H9 (cell line): ENCODE measurements around the gene RGL1. TPM values are rescaled to one million over a fixed set of nuclear protein-coding genes. Genes with fewer than 3 reads are reported as not detected.

Experiments used
- DNase-seq: peaks from one replicate; pipeline ENCODE4 v3.0.0-alpha.2; 2017
- H2AFZ ChIP-seq: one replicate; pipeline ENCODE4 v1.6.1; 2013; ENCODE audit warnings: mild to moderate bottlenecking, low read length, control low read depth, moderate library complexity
- H2AK5ac ChIP-seq: 2 replicates; pipeline ENCODE4 v1.6.1; 2013; ENCODE audit warnings: low read length, control low read depth, mixed read lengths; ENCODE audit not compliant: insufficient read length
- H2BK120ac ChIP-seq: one replicate; pipeline ENCODE4 v1.6.1; 2013; ENCODE audit warnings: low read depth, mild to moderate bottlenecking, low read length, control low read depth, inconsistent platforms; ENCODE audit not compliant: poor library complexity, severe bottlenecking
- H2BK12ac ChIP-seq: 2 replicates; pipeline ENCODE4 v1.6.1; 2013; ENCODE audit warnings: low read length, control low read depth, mixed read lengths, low read depth; ENCODE audit not compliant: insufficient read length
- H2BK15ac ChIP-seq: 2 replicates; pipeline ENCODE4 v1.6.1; 2013; ENCODE audit warnings: low read depth, low read length, control low read depth
- H2BK20ac ChIP-seq: one replicate; pipeline ENCODE4 v1.6.1; 2013; ENCODE audit warnings: low read depth, mild to moderate bottlenecking, low read length, control low read depth, inconsistent platforms; ENCODE audit not compliant: poor library complexity, severe bottlenecking
- H2BK5ac ChIP-seq: 2 replicates; pipeline ENCODE4 v1.6.1; 2013; ENCODE audit warnings: low read length, control low read depth, mixed read lengths; ENCODE audit not compliant: insufficient read length
- H3K14ac ChIP-seq: 2 replicates; pipeline ENCODE4 v1.6.1; 2013; ENCODE audit warnings: low read length, control low read depth; ENCODE audit not compliant: insufficient read depth
- H3K18ac ChIP-seq: 2 replicates; pipeline ENCODE4 v1.6.1; 2013; ENCODE audit warnings: low read depth, mild to moderate bottlenecking, mixed read lengths, low read length, control low read depth; ENCODE audit not compliant: insufficient read length
- H3K23ac ChIP-seq: 2 replicates; pipeline ENCODE4 v1.6.1; 2013; ENCODE audit warnings: low read length, control low read depth, mixed read lengths, low read depth; ENCODE audit not compliant: insufficient read length
- H3K23me2 ChIP-seq: 2 replicates; pipeline ENCODE4 v1.6.1; 2013; ENCODE audit warnings: low read depth, mild to moderate bottlenecking, mixed read lengths, low read length, control low read depth; ENCODE audit not compliant: insufficient read length, poor library complexity, severe bottlenecking
- H3K27ac ChIP-seq: 2 replicates; pipeline ENCODE4 v1.5.1; 2013; ENCODE audit warnings: low read length, control low read depth, mixed read lengths, low read depth; ENCODE audit not compliant: insufficient read length
- H3K27me3 ChIP-seq: 2 replicates; pipeline ENCODE4 v1.6.1; 2013; ENCODE audit warnings: low read length, control low read depth, inconsistent platforms; ENCODE audit not compliant: insufficient read depth
- H3K4ac ChIP-seq: 2 replicates; pipeline ENCODE4 v1.6.1; 2013; ENCODE audit warnings: low read depth, mild to moderate bottlenecking, control low read depth, inconsistent platforms, low read length, moderate library complexity
- H3K4me1 ChIP-seq: 2 replicates; pipeline ENCODE4 v1.6.1; 2013; ENCODE audit warnings: low read length, control low read depth, inconsistent platforms; ENCODE audit not compliant: insufficient read depth
- H3K4me2 ChIP-seq: 2 replicates; pipeline ENCODE4 v1.6.1; 2013; ENCODE audit warnings: low read length, control low read depth, mixed read lengths; ENCODE audit not compliant: insufficient read length, insufficient read depth
- H3K56ac ChIP-seq: 2 replicates; pipeline ENCODE4 v1.6.1; 2013; ENCODE audit warnings: low read depth, mild to moderate bottlenecking, mixed read lengths, low read length, control low read depth; ENCODE audit not compliant: insufficient read length
- H3K79me1 ChIP-seq: 2 replicates; pipeline ENCODE4 v1.6.1; 2013; ENCODE audit warnings: low read depth, mild to moderate bottlenecking, moderate library complexity, low read length, control low read depth, inconsistent platforms; ENCODE audit not compliant: insufficient read depth, poor library complexity, severe bottlenecking
- H3K79me2 ChIP-seq: 2 replicates; pipeline ENCODE4 v1.6.1; 2013; ENCODE audit warnings: low read length, control low read depth, inconsistent platforms; ENCODE audit not compliant: insufficient read depth
- H3K9ac ChIP-seq: 2 replicates; pipeline ENCODE4 v1.6.1; 2013; ENCODE audit warnings: low read length, control low read depth, mixed read lengths; ENCODE audit not compliant: insufficient read length; ENCODE audit errors: extremely low read depth
- H3K9me3 ChIP-seq: one replicate; pipeline ENCODE4 v1.6.1; 2013; ENCODE audit warnings: low read depth, low read length, inconsistent platforms; ENCODE audit not compliant: control insufficient read depth
- H3T11ph ChIP-seq: one replicate; pipeline ENCODE4 v1.6.1; 2013; ENCODE audit warnings: mild to moderate bottlenecking, low read length, control low read depth, inconsistent platforms
- H4K20me1 ChIP-seq: one replicate; pipeline ENCODE4 v1.6.1; 2013; ENCODE audit not compliant: control insufficient read depth, insufficient read length, insufficient read depth
- H4K5ac ChIP-seq: 2 replicates; pipeline ENCODE4 v1.6.1; 2013; ENCODE audit warnings: low read depth, mild to moderate bottlenecking, mixed read lengths, low read length, control low read depth; ENCODE audit not compliant: insufficient read length
- H4K8ac ChIP-seq: replicated peaks from 2 replicates; pipeline ENCODE4 v1.6.1; 2013; ENCODE audit warnings: low read length, control low read depth, mixed read lengths, low read depth; ENCODE audit not compliant: insufficient read length
- H4K91ac ChIP-seq: 2 replicates; pipeline ENCODE4 v1.6.1; 2013; ENCODE audit warnings: low read depth, mild to moderate bottlenecking, moderate library complexity, mixed read lengths, low read length, control low read depth; ENCODE audit not compliant: insufficient read length
- H3K27ac Mint-ChIP-seq, 3 experiments: 2 replicates in 2 of 3; 3 replicates in 1 of 3; pipeline ENCODE4 v1.8.0; 2020 to 2021; ENCODE audit warnings: mixed read lengths in 3 of 3, mild to moderate bottlenecking in 1 of 3, moderate library complexity in 1 of 3
- H3K27me3 Mint-ChIP-seq: 2 replicates; pipeline ENCODE4 v1.8.0; 2021; ENCODE audit warnings: low read depth, mild to moderate bottlenecking, moderate library complexity, mixed read lengths
- H3K36me3 Mint-ChIP-seq, 3 experiments: 2 replicates in 2 of 3; 3 replicates in 1 of 3; pipeline ENCODE4 v1.8.0; 2020 to 2021; ENCODE audit warnings: low read depth in 3 of 3, mixed read lengths in 3 of 3; ENCODE audit not compliant: insufficient read depth in 1 of 3
- H3K4me1 Mint-ChIP-seq, 2 experiments: 2 replicates each; pipeline ENCODE4 v1.8.0; 2020; ENCODE audit warnings: mixed read lengths in 2 of 2
- H3K4me3 Mint-ChIP-seq, 2 experiments: 2 replicates in 1 of 2; 3 replicates in 1 of 2; pipeline ENCODE4 v1.8.0; 2020 to 2021; ENCODE audit warnings: mild to moderate bottlenecking in 2 of 2, mixed read lengths in 2 of 2, moderate library complexity in 1 of 2
- H3K9me3 Mint-ChIP-seq, 2 experiments: 2 replicates in 1 of 2; 3 replicates in 1 of 2; pipeline ENCODE4 v1.8.0; 2020; ENCODE audit warnings: mild to moderate bottlenecking in 2 of 2, mixed read lengths in 2 of 2, moderate library complexity in 1 of 2
- WGBS: extraction: QIAGEN DNeasy Blood & Tissue Kit; methylation state at CpG from one replicate; pipeline ENCODE4 v1.1.7; 2013; ENCODE audit warnings: missing lambda C conversion rate, low lambda C conversion rate, mixed read lengths; ENCODE audit not compliant: insufficient read length; ENCODE audit errors: extremely low coverage; 5-methylcytosine and 5-hydroxymethylcytosine counted together
- total RNA-seq: library from RNA; stranded (reverse); gene quantifications from 2 replicates; pipeline ENCODE4 v1.2.1, GENCODE V29; 2021
- TF ChIP-seq, protein P1 (sequence below): fragments of 200-600 bp; sonication (generic); conservative IDR thresholded peaks from 3 replicates; pipeline ENCODE4 v1.8.0; 2021; ENCODE audit warnings: antibody characterized with exemption, mild to moderate bottlenecking

The RGL1 gene
- total RNA-seq, 1 experiment from 2014 or later, result 1.4 TPM

- H3T11ph ChIP-seq, result no peak overlapping the region
- H4K91ac ChIP-seq, result no peak overlapping the region
- H3K4ac ChIP-seq, result no peak overlapping the region
- DNase-seq, result no peak
- Mint-ChIP-seq H3K27me3 (no peaks in the 10 kb centered on the region), H3K4me3 (no peak overlapping the region), H3K9me3 (no peaks in the 10 kb centered on the region), H3K36me3 (no peaks in the 10 kb centered on the region; a peak in 1 of 7 replicates), H3K27ac (no peak overlapping the region), H3K4me1 (no peaks in the 10 kb centered on the region; a peak in 1 of 4 replicates)
- H2BK5ac ChIP-seq, result no peak overlapping the region
- no peak overlapping the region for H4K5ac ChIP-seq
- no peaks in the 10 kb centered on the region for H3K4me1 ChIP-seq
- H4K20me1 ChIP-seq, result no peaks in the 10 kb centered on the region
- H3K14ac ChIP-seq, result no peak overlapping the region
- TF ChIP-seq, protein P1, sequence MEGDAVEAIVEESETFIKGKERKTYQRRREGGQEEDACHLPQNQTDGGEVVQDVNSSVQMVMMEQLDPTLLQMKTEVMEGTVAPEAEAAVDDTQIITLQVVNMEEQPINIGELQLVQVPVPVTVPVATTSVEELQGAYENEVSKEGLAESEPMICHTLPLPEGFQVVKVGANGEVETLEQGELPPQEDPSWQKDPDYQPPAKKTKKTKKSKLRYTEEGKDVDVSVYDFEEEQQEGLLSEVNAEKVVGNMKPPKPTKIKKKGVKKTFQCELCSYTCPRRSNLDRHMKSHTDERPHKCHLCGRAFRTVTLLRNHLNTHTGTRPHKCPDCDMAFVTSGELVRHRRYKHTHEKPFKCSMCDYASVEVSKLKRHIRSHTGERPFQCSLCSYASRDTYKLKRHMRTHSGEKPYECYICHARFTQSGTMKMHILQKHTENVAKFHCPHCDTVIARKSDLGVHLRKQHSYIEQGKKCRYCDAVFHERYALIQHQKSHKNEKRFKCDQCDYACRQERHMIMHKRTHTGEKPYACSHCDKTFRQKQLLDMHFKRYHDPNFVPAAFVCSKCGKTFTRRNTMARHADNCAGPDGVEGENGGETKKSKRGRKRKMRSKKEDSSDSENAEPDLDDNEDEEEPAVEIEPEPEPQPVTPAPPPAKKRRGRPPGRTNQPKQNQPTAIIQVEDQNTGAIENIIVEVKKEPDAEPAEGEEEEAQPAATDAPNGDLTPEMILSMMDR, result no peak
- no peaks in the 10 kb centered on the region for H3K27me3 ChIP-seq
- H3K56ac ChIP-seq, result no peak overlapping the region
- no CpG with 5 or more reads among the region's 4 CpGs for WGBS
- no peak overlapping the region for H2BK120ac ChIP-seq
- no peak overlapping the region for H2AFZ ChIP-seq
- H2BK20ac ChIP-seq, result no peak overlapping the region
- H3K4me2 ChIP-seq, result no peak overlapping the region
- H3K27ac ChIP-seq, result no peak overlapping the region
- no peaks in the 10 kb centered on the region for H3K79me2 ChIP-seq
- no peak overlapping the region for H2BK12ac ChIP-seq
- H3K9ac ChIP-seq, result no peak overlapping the region
- no peak overlapping the region for H3K18ac ChIP-seq
- no peak overlapping the region for H2AK5ac ChIP-seq
- no peak overlapping the region for H2BK15ac ChIP-seq
- no peaks in the 10 kb centered on the region for H3K79me1 ChIP-seq
- H3K9me3 ChIP-seq, result no peaks in the 10 kb centered on the region
- no peaks in the 10 kb centered on the region for H3K23me2 ChIP-seq
- no peak overlapping the region for H4K8ac ChIP-seq
- no peak overlapping the region for H3K23ac ChIP-seq
These were observed 105.9 kb downstream of the RGL1 start for GRCh38 chr1:183910845-183911244.
